Ishikawa (cell line): Measurements from ENCODE around the gene DOC2B.
A peak's percentile ranks its signal among the peaks of the same experiment; 100 is the strongest.

Experiments
- CEBPB ChIP-seq: IDR thresholded peaks from 2 replicates; pipeline ENCODE4 v1.6.1; 2012
- CREB1 ChIP-seq: IDR thresholded peaks from 2 replicates; pipeline ENCODE4 v1.6.1; 2012; ENCODE audit warnings: low read depth
- EGR1 ChIP-seq: IDR thresholded peaks from 2 replicates; pipeline ENCODE4 v1.6.1; 2012
- EP300 ChIP-seq: IDR thresholded peaks from 2 replicates; pipeline ENCODE4 v1.6.1; 2012; ENCODE audit warnings: borderline replicate concordance
- FOXM1 ChIP-seq: IDR thresholded peaks from 2 replicates; pipeline ENCODE4 v1.6.1; 2012; ENCODE audit warnings: low read depth, borderline replicate concordance
- NFIC ChIP-seq: IDR thresholded peaks from 2 replicates; pipeline ENCODE4 v1.6.1; 2012
- RAD21 ChIP-seq: IDR thresholded peaks from 2 replicates; pipeline ENCODE4 v1.6.1; 2012; ENCODE audit warnings: low read depth
- TAF1 ChIP-seq: IDR thresholded peaks from 2 replicates; pipeline ENCODE4 v1.6.1; 2012; ENCODE audit warnings: low read depth, mild to moderate bottlenecking
- TCF12 ChIP-seq: IDR thresholded peaks from 2 replicates; pipeline ENCODE4 v1.6.1; 2012; ENCODE audit warnings: low read depth
- TEAD4 ChIP-seq: IDR thresholded peaks from 2 replicates; pipeline ENCODE4 v1.6.1; 2012
- YY1 ChIP-seq: IDR thresholded peaks from 2 replicates; pipeline ENCODE4 v1.6.1; 2012; ENCODE audit warnings: low read depth
- ZBTB7A ChIP-seq: IDR thresholded peaks from 2 replicates; pipeline ENCODE4 v1.6.1; 2012; ENCODE audit warnings: low read depth
- TF ChIP-seq, protein P1 (sequence below): IDR thresholded peaks from 2 replicates; pipeline ENCODE4 v1.6.1; 2012
- TF ChIP-seq, protein P2 (sequence below): IDR thresholded peaks from 2 replicates; pipeline ENCODE4 v1.6.1; 2012; ENCODE audit warnings: low read depth, mild to moderate bottlenecking
- TF ChIP-seq, protein P3 (sequence below): IDR thresholded peaks from 2 replicates; pipeline ENCODE4 v1.6.1; 2012

Gene DOC2B

GRCh38 chr17:182050-182751 is 751 bp upstream of the DOC2B start:
- no peak for TF ChIP-seq TEAD4
- TF ChIP-seq, protein P1, sequence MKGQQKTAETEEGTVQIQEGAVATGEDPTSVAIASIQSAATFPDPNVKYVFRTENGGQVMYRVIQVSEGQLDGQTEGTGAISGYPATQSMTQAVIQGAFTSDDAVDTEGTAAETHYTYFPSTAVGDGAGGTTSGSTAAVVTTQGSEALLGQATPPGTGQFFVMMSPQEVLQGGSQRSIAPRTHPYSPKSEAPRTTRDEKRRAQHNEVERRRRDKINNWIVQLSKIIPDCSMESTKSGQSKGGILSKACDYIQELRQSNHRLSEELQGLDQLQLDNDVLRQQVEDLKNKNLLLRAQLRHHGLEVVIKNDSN: no peak
- no peak for TF ChIP-seq YY1
- no peak for TF ChIP-seq FOXM1
- TF ChIP-seq NFIC: no peak
- no peak for TF ChIP-seq RAD21
- TF ChIP-seq TCF12: no peak
- no peak for TF ChIP-seq ZBTB7A
- TF ChIP-seq, protein P2, sequence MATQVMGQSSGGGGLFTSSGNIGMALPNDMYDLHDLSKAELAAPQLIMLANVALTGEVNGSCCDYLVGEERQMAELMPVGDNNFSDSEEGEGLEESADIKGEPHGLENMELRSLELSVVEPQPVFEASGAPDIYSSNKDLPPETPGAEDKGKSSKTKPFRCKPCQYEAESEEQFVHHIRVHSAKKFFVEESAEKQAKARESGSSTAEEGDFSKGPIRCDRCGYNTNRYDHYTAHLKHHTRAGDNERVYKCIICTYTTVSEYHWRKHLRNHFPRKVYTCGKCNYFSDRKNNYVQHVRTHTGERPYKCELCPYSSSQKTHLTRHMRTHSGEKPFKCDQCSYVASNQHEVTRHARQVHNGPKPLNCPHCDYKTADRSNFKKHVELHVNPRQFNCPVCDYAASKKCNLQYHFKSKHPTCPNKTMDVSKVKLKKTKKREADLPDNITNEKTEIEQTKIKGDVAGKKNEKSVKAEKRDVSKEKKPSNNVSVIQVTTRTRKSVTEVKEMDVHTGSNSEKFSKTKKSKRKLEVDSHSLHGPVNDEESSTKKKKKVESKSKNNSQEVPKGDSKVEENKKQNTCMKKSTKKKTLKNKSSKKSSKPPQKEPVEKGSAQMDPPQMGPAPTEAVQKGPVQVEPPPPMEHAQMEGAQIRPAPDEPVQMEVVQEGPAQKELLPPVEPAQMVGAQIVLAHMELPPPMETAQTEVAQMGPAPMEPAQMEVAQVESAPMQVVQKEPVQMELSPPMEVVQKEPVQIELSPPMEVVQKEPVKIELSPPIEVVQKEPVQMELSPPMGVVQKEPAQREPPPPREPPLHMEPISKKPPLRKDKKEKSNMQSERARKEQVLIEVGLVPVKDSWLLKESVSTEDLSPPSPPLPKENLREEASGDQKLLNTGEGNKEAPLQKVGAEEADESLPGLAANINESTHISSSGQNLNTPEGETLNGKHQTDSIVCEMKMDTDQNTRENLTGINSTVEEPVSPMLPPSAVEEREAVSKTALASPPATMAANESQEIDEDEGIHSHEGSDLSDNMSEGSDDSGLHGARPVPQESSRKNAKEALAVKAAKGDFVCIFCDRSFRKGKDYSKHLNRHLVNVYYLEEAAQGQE: no peak
- TF ChIP-seq, protein P3, sequence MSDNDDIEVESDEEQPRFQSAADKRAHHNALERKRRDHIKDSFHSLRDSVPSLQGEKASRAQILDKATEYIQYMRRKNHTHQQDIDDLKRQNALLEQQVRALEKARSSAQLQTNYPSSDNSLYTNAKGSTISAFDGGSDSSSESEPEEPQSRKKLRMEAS: no peak
- TF ChIP-seq EGR1: no peak

DNA sequence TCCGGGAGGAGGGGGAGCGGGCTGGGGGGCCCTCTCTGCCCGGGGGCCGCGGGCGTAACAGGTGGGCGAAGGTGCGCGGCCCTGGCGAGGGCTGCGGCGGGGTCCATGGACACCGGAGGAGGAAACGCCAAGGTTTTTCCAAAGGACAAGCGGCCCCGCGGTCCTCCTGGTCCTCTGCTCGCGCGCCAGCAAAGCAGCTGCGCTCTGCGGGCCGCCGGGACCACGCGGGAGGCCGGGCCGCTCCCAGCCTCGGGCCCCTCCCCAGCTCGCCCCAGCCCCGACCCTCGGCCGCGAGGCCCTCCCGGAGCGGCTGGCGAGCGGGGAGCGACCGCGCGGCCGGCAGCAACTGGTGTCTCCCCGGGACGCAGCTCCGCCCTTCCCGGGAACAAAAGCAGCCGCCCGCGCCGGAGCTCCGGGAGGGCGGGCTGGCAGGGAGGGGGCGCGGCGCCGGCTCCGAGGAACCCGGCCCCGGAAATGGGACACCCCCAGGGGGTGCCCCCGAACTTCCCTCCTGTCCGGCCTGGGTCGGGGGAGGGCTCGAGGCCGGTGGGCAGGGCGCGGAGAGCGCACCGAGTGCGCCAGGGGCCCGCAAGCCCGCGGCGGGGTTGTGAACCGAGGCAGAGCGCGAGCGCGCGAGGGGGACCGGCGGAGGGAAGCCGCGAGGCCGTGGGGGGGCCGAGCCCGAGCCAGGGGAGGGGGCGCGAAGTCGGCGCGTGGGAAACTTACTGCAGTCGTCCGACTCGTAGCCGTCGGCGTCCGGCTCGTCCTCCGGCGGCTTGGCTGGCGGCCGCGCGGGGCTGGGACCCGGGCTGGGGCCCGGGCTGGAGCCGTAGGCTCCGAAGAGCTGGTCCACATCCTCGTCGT is 837 bp downstream of the DOC2B start:
- TF ChIP-seq RAD21 (no peak), YY1 (no peak), CEBPB (no peak), EGR1 (no peak), NFIC (no peak), TEAD4 (no peak), CREB1 (no peak), ZBTB7A (no peak), FOXM1 (no peak), TAF1 (no peak), TCF12 (no peak), EP300 (no peak)
- TF ChIP-seq, protein P1: no peak
- TF ChIP-seq, protein P3: no peak
- TF ChIP-seq, protein P2: no peak

GRCh38 chr17:179781-180380 is 1.6 kb downstream of the DOC2B start:
- TF ChIP-seq ZBTB7A (0 out of 2 replicates have a peak, but pooled peaks have one; percentile 21), NFIC (no peak)

DNA sequence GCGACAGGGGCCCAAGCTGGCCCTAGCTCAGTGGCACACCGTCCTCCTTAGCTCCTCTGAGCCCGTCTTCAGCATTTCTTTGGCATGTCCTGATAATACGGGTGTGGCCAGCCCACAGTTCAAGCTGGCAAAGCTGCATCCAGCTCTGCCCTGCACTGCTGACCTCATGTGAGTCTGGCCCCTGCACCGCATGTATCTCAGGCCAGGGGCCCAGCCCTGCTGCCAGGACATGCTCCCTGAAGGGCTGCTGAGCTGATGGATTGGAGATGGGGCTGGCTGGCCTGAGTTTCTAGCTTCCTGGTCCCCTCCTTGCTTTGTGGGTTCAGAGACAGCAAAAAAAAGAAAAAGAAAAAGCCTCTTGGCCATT is 2.4 kb downstream of the DOC2B start:
- TF ChIP-seq EP300: no peak
- TF ChIP-seq, protein P1: no peak
- no peak for TF ChIP-seq TEAD4
- TF ChIP-seq, protein P2: no peak
- TF ChIP-seq EGR1: no peak
- no peak for TF ChIP-seq CREB1
- no peak for TF ChIP-seq CEBPB
